ENCODE data around the gene IFNLR1.

IFNLR1 gene

GRCh38 chr1:24161270-24161669 lies 25.8 kb downstream of the IFNLR1 start:
- WGBS, 2 experiments (ENCODE audit: insufficient coverage in 2 of 2) = 92 to 96% methylated on average over 2 to 4 of the region's 4 CpGs
- H3K36me3 ChIP-seq (ENCODE audit: control insufficient read depth, insufficient read depth, low read length) = no peaks in the 10 kb centered on the region
- no peaks in the 10 kb centered on the region for H3K4me1 ChIP-seq (ENCODE audit: control insufficient read depth, insufficient read depth, low read length, poor library complexity, severe bottlenecking)

GRCh38 chr1:24159366-24159765 lies 27.7 kb downstream of the IFNLR1 start:
- H3K4me3 ChIP-seq (ENCODE audit: extremely low read depth, insufficient read depth, low read length, poor library complexity, severe bottlenecking) = no peak overlapping the region
- no peaks in the 10 kb centered on the region for H3K36me3 ChIP-seq (ENCODE audit: control insufficient read depth, insufficient read depth, low read length)
- H3K27ac ChIP-seq (ENCODE audit: low read depth, low read length, severe bottlenecking) = no peak overlapping the region
- H3K4me1 ChIP-seq (ENCODE audit: control insufficient read depth, insufficient read depth, low read length, poor library complexity, severe bottlenecking) = no peaks in the 10 kb centered on the region
- no peaks in the 10 kb centered on the region for H3K9me3 ChIP-seq (ENCODE audit: control insufficient read depth, low read length)
- WGBS, 2 experiments (ENCODE audit: insufficient coverage in 2 of 2) = 76 to 90% methylated on average over 5 of the region's 5 CpGs

More at GRCh38 chr1:24161270-24161669, 25.8 kb downstream of the IFNLR1 start:
- no peaks in the 10 kb centered on the region for H3K9me3 ChIP-seq (ENCODE audit: control insufficient read depth, low read length)
- no peak overlapping the region for H3K27ac ChIP-seq (ENCODE audit: low read depth, low read length, severe bottlenecking)
- H3K4me3 ChIP-seq (ENCODE audit: extremely low read depth, insufficient read depth, low read length, poor library complexity, severe bottlenecking) = no peak overlapping the region

GRCh38 chr1:24157918-24158481 lies 29.1 kb downstream of the IFNLR1 start:
- WGBS, 2 experiments (ENCODE audit: insufficient coverage in 2 of 2) = 94 to 99% methylated on average over 5 to 6 of the region's 6 CpGs
- no peaks in the 10 kb centered on the region for H3K9me3 ChIP-seq (ENCODE audit: control insufficient read depth, low read length)

GRCh38 chr1:24156542-24157260 lies 30.4 kb downstream of the IFNLR1 start:
- 90 to 97% methylated on average over 14 to 15 of the region's 18 CpGs for WGBS, 2 experiments (ENCODE audit: insufficient coverage in 2 of 2)
- no peaks in the 10 kb centered on the region for H3K36me3 ChIP-seq (ENCODE audit: control insufficient read depth, insufficient read depth, low read length)
- H3K4me3 ChIP-seq (ENCODE audit: extremely low read depth, insufficient read depth, low read length, poor library complexity, severe bottlenecking) = no peak overlapping the region

More at GRCh38 chr1:24157918-24158481, 29.1 kb downstream of the IFNLR1 start:
- H3K36me3 ChIP-seq (ENCODE audit: control insufficient read depth, insufficient read depth, low read length) = no peaks in the 10 kb centered on the region
- no peak overlapping the region for H3K4me3 ChIP-seq (ENCODE audit: extremely low read depth, insufficient read depth, low read length, poor library complexity, severe bottlenecking)
- no peak overlapping the region for H3K27ac ChIP-seq (ENCODE audit: low read depth, low read length, severe bottlenecking)
- H3K4me1 ChIP-seq (ENCODE audit: control insufficient read depth, insufficient read depth, low read length, poor library complexity, severe bottlenecking) = no peaks in the 10 kb centered on the region

GRCh38 chr1:24155011-24155782 lies 31.9 kb downstream of the IFNLR1 start:
- Histone ChIP-seq H3K4me3 (ENCODE audit: extremely low read depth, insufficient read depth, low read length, poor library complexity, severe bottlenecking) (no peak overlapping the region), H3K4me1 (ENCODE audit: control insufficient read depth, insufficient read depth, low read length, poor library complexity, severe bottlenecking) (peaks cover 1% of the 10 kb centered on the region), H3K9me3 (ENCODE audit: control insufficient read depth, low read length) (no peaks in the 10 kb centered on the region), H3K36me3 (ENCODE audit: control insufficient read depth, insufficient read depth, low read length) (no peaks in the 10 kb centered on the region), H3K27ac (ENCODE audit: low read depth, low read length, severe bottlenecking) (no peak overlapping the region)
- WGBS, 2 experiments (ENCODE audit: insufficient coverage in 2 of 2) = 83 to 85% methylated on average over 8 to 9 of the region's 11 CpGs

More at GRCh38 chr1:24156542-24157260, 30.4 kb downstream of the IFNLR1 start:
- H3K27ac ChIP-seq (ENCODE audit: low read depth, low read length, severe bottlenecking) = no peak overlapping the region
- no peaks in the 10 kb centered on the region for H3K9me3 ChIP-seq (ENCODE audit: control insufficient read depth, low read length)
- H3K4me1 ChIP-seq (ENCODE audit: control insufficient read depth, insufficient read depth, low read length, poor library complexity, severe bottlenecking) = no peaks in the 10 kb centered on the region

GRCh38 chr1:24154215-24154614 lies 32.9 kb downstream of the IFNLR1 start:
- peaks cover 9% of the 10 kb centered on the region for H3K4me1 ChIP-seq (ENCODE audit: control insufficient read depth, insufficient read depth, low read length, poor library complexity, severe bottlenecking)
- H3K36me3 ChIP-seq (ENCODE audit: control insufficient read depth, insufficient read depth, low read length) = no peaks in the 10 kb centered on the region
- no peak overlapping the region for H3K4me3 ChIP-seq (ENCODE audit: extremely low read depth, insufficient read depth, low read length, poor library complexity, severe bottlenecking)
- 56 to 70% methylated on average over 3 to 5 of the region's 8 CpGs for WGBS, 2 experiments (ENCODE audit: insufficient coverage in 2 of 2)
- H3K27ac ChIP-seq (ENCODE audit: low read depth, low read length, severe bottlenecking) = no peak overlapping the region
- H3K9me3 ChIP-seq (ENCODE audit: control insufficient read depth, low read length) = no peaks in the 10 kb centered on the region

GRCh38 chr1:24152631-24153494 lies 34.2 kb downstream of the IFNLR1 start:
- H3K27ac ChIP-seq (ENCODE audit: low read depth, low read length, severe bottlenecking) = no peak overlapping the region
- H3K4me1 ChIP-seq (ENCODE audit: control insufficient read depth, insufficient read depth, low read length, poor library complexity, severe bottlenecking) = peaks cover 9% of the 10 kb centered on the region
- 89 to 93% methylated on average over 9 to 10 of the region's 10 CpGs for WGBS, 2 experiments (ENCODE audit: insufficient coverage in 2 of 2)
- no peaks in the 10 kb centered on the region for H3K9me3 ChIP-seq (ENCODE audit: control insufficient read depth, low read length)
- H3K4me3 ChIP-seq (ENCODE audit: extremely low read depth, insufficient read depth, low read length, poor library complexity, severe bottlenecking) = no peak overlapping the region
- no peaks in the 10 kb centered on the region for H3K36me3 ChIP-seq (ENCODE audit: control insufficient read depth, insufficient read depth, low read length)

- Histone ChIP-seq H3K36me3 (ENCODE audit: control insufficient read depth, insufficient read depth, low read length) (no peaks in the 10 kb centered on the region), H3K9me3 (ENCODE audit: control insufficient read depth, low read length) (no peaks in the 10 kb centered on the region), H3K27ac (ENCODE audit: low read depth, low read length, severe bottlenecking) (no peak overlapping the region), H3K4me1 (ENCODE audit: control insufficient read depth, insufficient read depth, low read length, poor library complexity, severe bottlenecking) (peaks cover 9% of the 10 kb centered on the region), H3K4me3 (ENCODE audit: extremely low read depth, insufficient read depth, low read length, poor library complexity, severe bottlenecking) (no peak overlapping the region)
- WGBS, 2 experiments (ENCODE audit: insufficient coverage in 2 of 2) = 12 to 17% methylated on average over 7 to 10 of the region's 12 CpGs
These were observed 35.9 kb downstream of the IFNLR1 start for GRCh38 chr1:24151175-24151533.

- WGBS, 2 experiments (ENCODE audit: insufficient coverage in 2 of 2) = 32 to 33% methylated on average over 24 of the region's 36 CpGs
- Histone ChIP-seq H3K27ac (ENCODE audit: low read depth, low read length, severe bottlenecking) (no peak overlapping the region), H3K9me3 (ENCODE audit: control insufficient read depth, low read length) (no peaks in the 10 kb centered on the region), H3K4me1 (ENCODE audit: control insufficient read depth, insufficient read depth, low read length, poor library complexity, severe bottlenecking) (peaks cover 9% of the 10 kb centered on the region), H3K4me3 (ENCODE audit: extremely low read depth, insufficient read depth, low read length, poor library complexity, severe bottlenecking) (peak overlapping the region; percentile 16), H3K36me3 (ENCODE audit: control insufficient read depth, insufficient read depth, low read length) (no peaks in the 10 kb centered on the region)
These were observed 36.6 kb downstream of the IFNLR1 start for GRCh38 chr1:24150234-24151174.

Measured in mesodermal cell (in vitro differentiated cells).